HepG2 (cell line): ENCODE results near the gene ANO9. TPM values are rescaled to one million over a fixed set of nuclear protein-coding genes. Genes with fewer than 3 reads are reported as not detected.

Experiments used
- ATAC-seq: fragments of 200-7000 bp; cut with Tn5 transposase; 3 replicates; pipeline ENCODE4 v1.9.1; 2020; ENCODE audit warnings: mild to moderate bottlenecking, moderate library complexity
- BruUV-seq: library from RNA; stranded (reverse); fragments of 400-500 nt; replicated peaks from 2 replicates; lab custom pipeline; 2021; lab: Mats Ljungman, UMichigan
- CTCF ChIA-PET: fragments of 300-600 bp; formaldehyde crosslinking; extraction: SDS; loops from one replicate; lab custom pipeline; 2021; ENCODE audit warnings: low total read pairs, inconsistent platforms, low intra/inter-chr PET ratio; lab: Yijun Ruan, JAX
- POLR2A ChIA-PET: fragments of 350-600 bp; sonication (Branson Sonifier 250); formaldehyde crosslinking; loops from one replicate; lab custom pipeline; 2020; ENCODE audit warnings: antibody characterized with exemption, inconsistent platforms; lab: Yijun Ruan, JAX
- DNase-seq: peaks from one replicate; pipeline ENCODE4 v3.0.0-alpha.2; 2015; ENCODE audit warnings: low spot score
- FAIRE-seq: peaks from 3 replicates; lab custom pipeline; 2011; peaks lifted over from hg19 to GRCh38; lab: Jason Lieb, UNC
- H2AFZ ChIP-seq: one replicate; pipeline ENCODE4 v1.6.1; 2011; ENCODE audit warnings: low read length, inconsistent platforms
- H3K27ac ChIP-seq: fragments of 300-600 bp; 3 replicates; pipeline ENCODE4 v1.8.0; 2011; ENCODE audit warnings: mixed run types, mild to moderate bottlenecking, mixed read lengths, low read length, inconsistent platforms; ENCODE audit not compliant: insufficient read depth; ENCODE audit errors: extremely low read length
- H3K27me3 ChIP-seq, 2 experiments: fragments of 200-600 bp in 1 of 2; 2 replicates in 1 of 2; 3 replicates in 1 of 2; pipeline versions ENCODE4 v1.6.0 to v1.8.0; 2011; ENCODE audit warnings: low read length in 2 of 2, mild to moderate bottlenecking in 2 of 2, moderate library complexity in 2 of 2, inconsistent platforms in 1 of 2; ENCODE audit not compliant: insufficient read depth in 2 of 2, control insufficient read depth in 1 of 2
- H3K36me3 ChIP-seq, 2 experiments: fragments of 200-600 bp in 1 of 2; replicated peaks in 1 of 2; 2 replicates in 1 of 2; 3 replicates in 1 of 2; pipeline versions ENCODE4 v1.5.1 to v1.8.0; 2011; ENCODE audit warnings: low read length in 2 of 2, inconsistent platforms in 1 of 2; ENCODE audit not compliant: insufficient read depth in 2 of 2, control insufficient read depth in 1 of 2
- H3K4me1 ChIP-seq: 2 replicates; pipeline ENCODE4 v1.5.1; 2012; ENCODE audit warnings: low read length, inconsistent platforms; ENCODE audit not compliant: insufficient read depth
- H3K4me2 ChIP-seq: 2 replicates; pipeline ENCODE4 v1.6.0; 2011; ENCODE audit warnings: low read depth, low read length, inconsistent platforms
- H3K4me3 ChIP-seq, 3 experiments: fragments of 200-600 bp in 1 of 3; sonication (generic), shearing (Covaris generic) in 1 of 3; replicated peaks in 1 of 3; 2 replicates each; pipeline ENCODE4 v1.5.1; 2011 to 2016; ENCODE audit warnings: low read length in 3 of 3, inconsistent platforms in 2 of 3, low read depth in 2 of 3, mild to moderate bottlenecking in 2 of 3, control low read depth in 1 of 3, mixed read lengths in 1 of 3; ENCODE audit not compliant: insufficient read depth in 1 of 3
- H3K79me2 ChIP-seq: one replicate; pipeline ENCODE4 v1.6.1; 2011; ENCODE audit warnings: low read length, inconsistent platforms; ENCODE audit not compliant: insufficient read depth
- H3K9ac ChIP-seq: 2 replicates; pipeline ENCODE4 v1.6.0; 2011; ENCODE audit warnings: mild to moderate bottlenecking, low read depth, low read length, inconsistent platforms; ENCODE audit not compliant: insufficient read depth
- H3K9me3 ChIP-seq: 2 replicates; pipeline ENCODE4 v1.5.1; 2012; ENCODE audit warnings: mild to moderate bottlenecking, low read length
- H4K20me1 ChIP-seq: 2 replicates; pipeline ENCODE4 v1.6.0; 2011; ENCODE audit warnings: inconsistent platforms, mild to moderate bottlenecking, low read length, moderate library complexity; ENCODE audit not compliant: insufficient read depth
- ARNT ChIP-seq: fragments of 450-650 bp; IDR thresholded peaks from 2 replicates; pipeline ENCODE4 v1.6.1; 2017
- HOXA3 ChIP-seq: sonication (generic); formaldehyde crosslinking; IDR thresholded peaks from 2 replicates; pipeline ENCODE4 v1.5.0; 2020; ENCODE audit warnings: missing genetic modification reagents
- NCOA1 ChIP-seq: sonication (generic); formaldehyde crosslinking; IDR thresholded peaks from 2 replicates; pipeline ENCODE4 v1.9.0; 2021; ENCODE audit warnings: missing genetic modification reagents
- RBFOX2 ChIP-seq: fragments of 200-400 bp; formaldehyde crosslinking; IDR thresholded peaks from 2 replicates; pipeline ENCODE4 v1.6.1; 2017; ENCODE audit warnings: low read depth, mild to moderate bottlenecking, low read length
- SATB2 ChIP-seq: sonication (generic); formaldehyde crosslinking; IDR thresholded peaks from 2 replicates; pipeline ENCODE4 v1.5.0; 2020; ENCODE audit warnings: missing genetic modification reagents
- SYNCRIP ChIP-seq: fragments of 200-400 bp; formaldehyde crosslinking; IDR thresholded peaks from 2 replicates; pipeline ENCODE4 v1.6.1; 2018; ENCODE audit warnings: mild to moderate bottlenecking, low read depth, low read length; ENCODE audit not compliant: insufficient read depth
- ZC3H13 ChIP-seq: sonication (generic); formaldehyde crosslinking; IDR thresholded peaks from 2 replicates; pipeline ENCODE4 v1.8.1; 2023; ENCODE audit warnings: mild to moderate bottlenecking, missing genetic modification reagents, moderate library complexity
- ZFP62 ChIP-seq: sonication (generic); formaldehyde crosslinking; IDR thresholded peaks from 2 replicates; pipeline ENCODE4 v1.4.0; 2020; ENCODE audit warnings: missing genetic modification reagents
- ZNF256 ChIP-seq: sonication (generic); formaldehyde crosslinking; conservative IDR thresholded peaks from 2 replicates; pipeline ENCODE4 v1.4.0; 2020; ENCODE audit warnings: missing genetic modification reagents
- ZNF878 ChIP-seq: sonication (generic); formaldehyde crosslinking; IDR thresholded peaks from 2 replicates; pipeline ENCODE4 v1.8.1; 2023; ENCODE audit warnings: mild to moderate bottlenecking, missing genetic modification reagents, moderate library complexity
- WGBS: methylation state at CpG from one replicate; pipeline ENCODE4 v1.1.6; 2017; ENCODE audit warnings: low lambda C conversion rate; 5-methylcytosine and 5-hydroxymethylcytosine counted together
- in situ Hi-C: cut with HindIII; loops from 2 replicates; pipeline ENCODE4 v1.10.0; 2017; ENCODE audit warnings: low pct_unique_long_range_greater_than_20kb; ENCODE audit not compliant: extremely low pct_ligation_motif_present
- intact Hi-C: fragments of 100-400 bp; cut with micrococcal nuclease; formaldehyde crosslinking; loops from one replicate; pipeline ENCODE4 v1.10.0; 2022; ENCODE audit not compliant: unreplicated experiment
- polyA plus RNA-seq, 8 experiments: library from polyadenylated mRNA; depleted of rRNA in 3 of 8; stranded (reverse) in 7 of 8; unstranded in 1 of 8; fragments of >200 nt; fragmentation: Illumina TruSeq in 4 of 8; extraction: Trizol in 4 of 8; gene quantifications; 2 replicates each; pipeline versions ENCODE4 v1.2.1 to v1.2.3, GENCODE V29; 2011 to 2016; ENCODE audit warnings: low read depth in 4 of 8, missing spikeins in 1 of 8, mixed read lengths in 1 of 8; ENCODE audit not compliant: insufficient read depth in 1 of 8
- total RNA-seq, 5 experiments: library from RNA; depleted of rRNA; stranded (reverse); fragments of >200 nt; fragmentation: Illumina TruSeq; extraction: Trizol; gene quantifications; 2 replicates each; pipeline ENCODE4 v1.2.3, GENCODE V29; 2016; ENCODE audit warnings: low read depth in 1 of 5
- TF ChIP-seq, protein P1 (sequence below): IDR thresholded peaks from 2 replicates; pipeline ENCODE4 v1.6.1; 2012; ENCODE audit warnings: low read depth, low read length, improper control_type of control experiment

Gene ANO9
- total and polyA plus RNA-seq, 2 of the 13 experiments (the other 11 are each of a cell fraction or from before 2014, with no cell fraction given): 8.9 to 14.3 TPM

DNA sequence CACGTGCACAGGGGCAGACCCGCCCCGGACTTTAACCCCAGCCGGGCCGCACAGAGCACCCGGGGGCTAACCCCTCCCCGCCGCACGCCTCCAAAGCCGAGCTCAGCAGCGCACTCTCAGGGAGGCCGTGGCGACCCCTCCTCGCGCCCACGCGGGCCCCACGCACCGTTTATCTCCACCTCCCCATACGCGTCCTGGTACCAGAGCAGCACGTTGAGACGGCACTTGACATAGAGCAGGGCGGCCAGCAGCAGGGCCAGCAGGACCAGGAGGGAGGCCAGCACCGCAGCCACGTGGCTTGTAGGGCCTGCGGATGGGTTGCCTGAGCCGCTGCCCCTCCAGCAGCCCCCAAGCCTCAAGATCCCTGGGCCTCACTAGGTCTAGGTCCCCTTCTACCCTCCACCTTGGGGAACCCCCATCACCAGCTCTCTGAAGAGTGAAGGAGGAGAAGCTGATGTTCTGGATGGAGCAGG is 34.1 kb downstream of the ANO9 start (continued):
- TF ChIP-seq ZFP62 (CRISPR knock-in tag) (no peak), NCOA1 (CRISPR knock-in tag) (no peak), SYNCRIP (no peak), ZNF878 (CRISPR knock-in tag) (no peak), ZC3H13 (CRISPR knock-in tag) (no peak), ZNF256 (no peak), SATB2 (CRISPR knock-in tag) (no peak), ARNT (no peak)

- no peak overlapping the region for H3K9ac ChIP-seq
- H3K36me3 ChIP-seq: peaks cover 3 to 11% of the 10 kb centered on the region in 2 experiments; a peak in 3 of 5 replicates
- H3K4me1 ChIP-seq: peaks cover 32% of the 10 kb centered on the region
- H3K9me3 ChIP-seq: no peaks in the 10 kb centered on the region
- no peaks in the 10 kb centered on the region for H3K79me2 ChIP-seq
- CTCF ChIA-PET: no interaction called here
- H3K4me2 ChIP-seq: no peak overlapping the region
- DNase-seq (no peak), ATAC-seq (no peak), FAIRE-seq (no peak)
- H3K4me3 ChIP-seq: no peak overlapping the region
- intact Hi-C loops (loop anchor here (5.0 kb wide), 1 partner anchor 40 kb away; no protein-coding TSS in a partner anchor), in situ Hi-C loops (loop anchor here (5.0 kb wide), 1 partner anchor 35 kb away; the partner anchor contains the start of gene ANO9)
- H2AFZ ChIP-seq: no peak overlapping the region
- POLR2A ChIA-PET: interaction anchor here (0.6 to 1.7 kb wide), 5 partner anchors 10 to 129 kb away, joined by 3 to 6 read pairs (median 5); partner anchors contain the start of genes HRAS, PKP3 and PTDSS2
- no peaks in the 10 kb centered on the region for H3K27me3 ChIP-seq
- H4K20me1 ChIP-seq: no peaks in the 10 kb centered on the region
- no peak overlapping the region for H3K27ac ChIP-seq
- no TSS peak for BruUV-seq
- TF ChIP-seq RBFOX2 (peak; percentile 7; the same call in 1 of the 2 replicates), HOXA3 (CRISPR knock-in tag) (peak; percentile 28; the same call in 1 of the 2 replicates)
- TF ChIP-seq, protein P1, sequence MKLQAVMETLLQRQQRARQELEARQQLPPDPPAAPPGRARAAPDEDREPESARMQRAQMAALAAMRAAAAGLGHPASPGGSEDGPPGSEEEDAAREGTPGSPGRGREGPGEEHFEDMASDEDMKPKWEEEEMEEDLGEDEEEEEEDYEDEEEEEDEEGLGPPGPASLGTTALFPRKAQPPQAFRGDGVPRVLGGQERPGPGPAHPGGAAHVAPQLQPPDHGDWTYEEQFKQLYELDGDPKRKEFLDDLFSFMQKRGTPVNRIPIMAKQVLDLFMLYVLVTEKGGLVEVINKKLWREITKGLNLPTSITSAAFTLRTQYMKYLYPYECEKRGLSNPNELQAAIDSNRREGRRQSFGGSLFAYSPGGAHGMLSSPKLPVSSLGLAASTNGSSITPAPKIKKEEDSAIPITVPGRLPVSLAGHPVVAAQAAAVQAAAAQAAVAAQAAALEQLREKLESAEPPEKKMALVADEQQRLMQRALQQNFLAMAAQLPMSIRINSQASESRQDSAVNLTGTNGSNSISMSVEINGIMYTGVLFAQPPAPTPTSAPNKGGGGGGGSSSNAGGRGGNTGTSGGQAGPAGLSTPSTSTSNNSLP: no peak
- WGBS: 93% methylated on average over 68 of the region's 91 CpGs
Measured at GRCh38 chr11:406796-407650, 34.8 kb downstream of the ANO9 start.
